ENCODE data around the gene LDAF1. TPM values are rescaled to one million over a fixed set of nuclear protein-coding genes. Genes with fewer than 3 reads are reported as not detected.

Gene LDAF1
- total RNA-seq, 1 experiment from 2014 or later: 11.5 TPM

GRCh38 chr16:21197112-21197511 lies 38.6 kb downstream of the LDAF1 start:
- H3F3A ChIP-seq (ENCODE audit: low read length, unreplicated experiment): no peaks in the 10 kb centered on the region
- no peak overlapping the region for H3K4me2 ChIP-seq (ENCODE audit: low read length)
- no peaks in the 10 kb centered on the region for H3K9me2 ChIP-seq (replicated peaks; ENCODE audit: low read length)
- no peak overlapping the region for H3K9ac ChIP-seq (ENCODE audit: low read length)
- H3K27ac ChIP-seq (ENCODE audit: low read length): no peak overlapping the region
- intact Hi-C loops (cut with micrococcal nuclease): no loop called here
- H3K4me3 ChIP-seq (ENCODE audit: low read length): no peak overlapping the region
- no peaks in the 10 kb centered on the region for H3K36me3 ChIP-seq (ENCODE audit: low read depth, low read length)
- H4K20me1 ChIP-seq (ENCODE audit: low read length): no peaks in the 10 kb centered on the region
- ATAC-seq: no peak
- no TSS peak for BruUV-seq (replicated peaks)
- DNase-seq: no peak
- no peak overlapping the region for H2AFZ ChIP-seq (ENCODE audit: low read length)
- no peak for TF ChIP-seq EZH2 (IDR thresholded peaks at IDR 0.05; ENCODE audit: low read length, unreplicated experiment)
- no peak for TF ChIP-seq CTCF (conservative IDR thresholded peaks at IDR 0.05; ENCODE audit: low read depth, low read length)
- TF ChIP-seq EZH2phosphoT487 (IDR thresholded peaks at IDR 0.05; ENCODE audit: borderline replicate concordance, low read length): no peak
- H3K9me3 ChIP-seq (ENCODE audit: low read length): no peaks in the 10 kb centered on the region
- ChIA-PET CTCF (no interaction called here), POLR2A (ENCODE audit: unreplicated experiment) (no interaction called here)
- no peaks in the 10 kb centered on the region for H3K79me2 ChIP-seq (ENCODE audit: low read length)
- H3K27me3 ChIP-seq (ENCODE audit: low read length): peaks cover 32% of the 10 kb centered on the region
- no peaks in the 10 kb centered on the region for H3K4me1 ChIP-seq (ENCODE audit: insufficient read depth, low read length)

GRCh38 chr16:21197621-21198020 lies 39.1 kb downstream of the LDAF1 start:
- BruUV-seq (replicated peaks): no TSS peak
- ATAC-seq (no peak), DNase-seq (no peak)
- intact Hi-C loops (cut with micrococcal nuclease): no loop called here
- H3K27me3 ChIP-seq (ENCODE audit: low read length): peaks cover 35% of the 10 kb centered on the region
- ChIA-PET POLR2A (ENCODE audit: unreplicated experiment) (no interaction called here), CTCF (no interaction called here)
- no peak overlapping the region for H3K9ac ChIP-seq (ENCODE audit: low read length)
- H4K20me1 ChIP-seq (ENCODE audit: low read length): no peaks in the 10 kb centered on the region
- no peaks in the 10 kb centered on the region for H3K36me3 ChIP-seq (ENCODE audit: low read depth, low read length)
- H3K4me3 ChIP-seq (ENCODE audit: low read length): no peak overlapping the region
- TF ChIP-seq EZH2 (IDR thresholded peaks at IDR 0.05; ENCODE audit: low read length, unreplicated experiment): no peak
- no peak for TF ChIP-seq EZH2phosphoT487 (IDR thresholded peaks at IDR 0.05; ENCODE audit: borderline replicate concordance, low read length)
- TF ChIP-seq CTCF (conservative IDR thresholded peaks at IDR 0.05; ENCODE audit: low read depth, low read length): no peak
- H3K4me1 ChIP-seq (ENCODE audit: insufficient read depth, low read length): no peaks in the 10 kb centered on the region
- no peaks in the 10 kb centered on the region for H3F3A ChIP-seq (ENCODE audit: low read length, unreplicated experiment)
- H3K27ac ChIP-seq (ENCODE audit: low read length): no peak overlapping the region
- no peaks in the 10 kb centered on the region for H3K79me2 ChIP-seq (ENCODE audit: low read length)
- H3K4me2 ChIP-seq (ENCODE audit: low read length): no peak overlapping the region
- no peaks in the 10 kb centered on the region for H3K9me3 ChIP-seq (ENCODE audit: low read length)
- H2AFZ ChIP-seq (ENCODE audit: low read length): no peak overlapping the region
- H3K9me2 ChIP-seq (replicated peaks; ENCODE audit: low read length): no peaks in the 10 kb centered on the region

GRCh38 chr16:21199607-21200218 lies 41.2 kb downstream of the LDAF1 start:
- H3F3A ChIP-seq (ENCODE audit: low read length, unreplicated experiment): no peaks in the 10 kb centered on the region
- no peak for ATAC-seq
- no peak overlapping the region for H2AFZ ChIP-seq (ENCODE audit: low read length)
- H3K9me2 ChIP-seq (replicated peaks; ENCODE audit: low read length): no peaks in the 10 kb centered on the region
- ChIA-PET POLR2A (ENCODE audit: unreplicated experiment) (interaction anchor here (0.7 kb wide), 1 partner anchor 32 kb away, joined by 18 read pairs; no protein-coding TSS in a partner anchor), CTCF (no interaction called here)
- H3K27me3 ChIP-seq (ENCODE audit: low read length): peaks cover 32% of the 10 kb centered on the region
- no peak overlapping the region for H3K4me3 ChIP-seq (ENCODE audit: low read length)
- H4K20me1 ChIP-seq (ENCODE audit: low read length): no peaks in the 10 kb centered on the region
- H3K36me3 ChIP-seq (ENCODE audit: low read depth, low read length): no peaks in the 10 kb centered on the region
- H3K79me2 ChIP-seq (ENCODE audit: low read length): no peaks in the 10 kb centered on the region
- H3K4me2 ChIP-seq (ENCODE audit: low read length): no peak overlapping the region
- no TSS peak for BruUV-seq (replicated peaks)
- H3K27ac ChIP-seq (ENCODE audit: low read length): no peak overlapping the region
- intact Hi-C loops (cut with micrococcal nuclease): no loop called here
- H3K9me3 ChIP-seq (ENCODE audit: low read length): no peaks in the 10 kb centered on the region
- no peak for TF ChIP-seq EZH2 (IDR thresholded peaks at IDR 0.05; ENCODE audit: low read length, unreplicated experiment)
- no peak for TF ChIP-seq CTCF (conservative IDR thresholded peaks at IDR 0.05; ENCODE audit: low read depth, low read length)
- TF ChIP-seq EZH2phosphoT487 (IDR thresholded peaks at IDR 0.05; ENCODE audit: borderline replicate concordance, low read length): no peak
- no peaks in the 10 kb centered on the region for H3K4me1 ChIP-seq (ENCODE audit: insufficient read depth, low read length)
- no peak for DNase-seq
- no peak overlapping the region for H3K9ac ChIP-seq (ENCODE audit: low read length)
